Osteocyte (in vitro differentiated cells): ENCODE measurements around the gene TECPR1. TPM values are rescaled to one million over a fixed set of nuclear protein-coding genes. Genes with fewer than 3 reads are reported as not detected.
A peak's percentile ranks its signal among the peaks of the same experiment; 100 is the strongest.
"Not testable (repeated sequence)": the region's sequence is repeated elsewhere in the genome, so short reads cannot be mapped to it uniquely, and the experiment has no call there.

ENCODE experiments used
- DNase-seq: peaks from one replicate; pipeline ENCODE4 v3.0.0; 2021; ENCODE audit warnings: mixed read lengths; ENCODE audit not compliant: unreplicated experiment; ENCODE audit errors: extremely low spot score
- H3K27ac Mint-ChIP-seq: one replicate; pipeline ENCODE4 v1.8.0; 2021; ENCODE audit warnings: mild to moderate bottlenecking, mixed read lengths; ENCODE audit not compliant: unreplicated experiment
- H3K27me3 Mint-ChIP-seq: one replicate; pipeline ENCODE4 v1.8.0; 2021; ENCODE audit warnings: mixed read lengths; ENCODE audit not compliant: unreplicated experiment
- H3K36me3 Mint-ChIP-seq: one replicate; pipeline ENCODE4 v1.8.0; 2021; ENCODE audit warnings: mixed read lengths; ENCODE audit not compliant: unreplicated experiment
- H3K4me1 Mint-ChIP-seq: one replicate; pipeline ENCODE4 v1.8.0; 2021; ENCODE audit warnings: mixed read lengths; ENCODE audit not compliant: unreplicated experiment
- H3K4me3 Mint-ChIP-seq: one replicate; pipeline ENCODE4 v1.8.0; 2021; ENCODE audit warnings: mild to moderate bottlenecking, moderate library complexity, mixed read lengths; ENCODE audit not compliant: unreplicated experiment
- H3K9me3 Mint-ChIP-seq: one replicate; pipeline ENCODE4 v1.8.0; 2021; ENCODE audit warnings: mixed read lengths; ENCODE audit not compliant: unreplicated experiment
- total RNA-seq: library from RNA; stranded (reverse); gene quantifications from 2 replicates; pipeline ENCODE4 v1.2.1, GENCODE V29; 2021
- TF ChIP-seq, protein P1 (sequence below): fragments of 200-600 bp; sonication (generic); IDR thresholded peaks from 2 replicates; pipeline ENCODE4 v1.5.0; 2021; ENCODE audit warnings: antibody characterized with exemption, mild to moderate bottlenecking, moderate library complexity

TECPR1 gene
- total RNA-seq, 1 donor from 2014 or later: 33.6 TPM

DNA sequence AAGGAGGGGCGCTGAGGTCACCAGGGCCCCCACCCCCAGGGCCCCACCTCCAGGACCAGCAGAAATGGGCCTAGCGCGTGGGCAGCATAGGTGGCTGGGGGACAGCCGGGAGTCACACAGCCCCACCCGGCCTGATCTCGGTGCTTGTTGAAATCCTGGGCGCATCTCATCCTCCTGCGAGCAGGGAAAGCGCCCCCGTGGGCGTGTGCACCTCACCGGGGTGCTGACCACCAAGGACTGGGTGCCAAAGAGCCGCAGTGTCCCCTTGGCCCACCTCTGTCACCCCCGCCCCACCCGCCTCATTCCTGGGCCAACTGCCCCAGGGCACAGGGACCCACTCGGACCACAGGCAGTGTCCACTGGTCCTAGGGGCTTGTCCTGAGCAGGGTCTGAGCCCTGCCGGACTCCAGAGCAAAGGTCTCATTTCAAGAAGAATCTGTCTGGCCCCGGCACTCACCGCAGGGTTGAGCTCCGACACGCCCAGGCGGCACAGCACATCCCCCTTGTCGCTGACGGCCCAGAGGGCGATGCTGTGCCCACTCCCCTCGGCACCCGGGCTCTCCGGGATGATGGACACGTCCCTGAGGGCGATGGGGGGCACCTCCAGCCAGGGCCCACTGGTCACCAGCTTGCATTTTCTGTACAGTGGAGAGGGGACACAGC, 29.4 kb downstream of the TECPR1 start:
- no peak overlapping the region for H3K27ac Mint-ChIP-seq
- no peaks in the 10 kb centered on the region for H3K27me3 Mint-ChIP-seq
- DNase-seq: no peak
- H3K9me3 Mint-ChIP-seq: peaks cover 7% of the 10 kb centered on the region
- TF ChIP-seq, protein P1, sequence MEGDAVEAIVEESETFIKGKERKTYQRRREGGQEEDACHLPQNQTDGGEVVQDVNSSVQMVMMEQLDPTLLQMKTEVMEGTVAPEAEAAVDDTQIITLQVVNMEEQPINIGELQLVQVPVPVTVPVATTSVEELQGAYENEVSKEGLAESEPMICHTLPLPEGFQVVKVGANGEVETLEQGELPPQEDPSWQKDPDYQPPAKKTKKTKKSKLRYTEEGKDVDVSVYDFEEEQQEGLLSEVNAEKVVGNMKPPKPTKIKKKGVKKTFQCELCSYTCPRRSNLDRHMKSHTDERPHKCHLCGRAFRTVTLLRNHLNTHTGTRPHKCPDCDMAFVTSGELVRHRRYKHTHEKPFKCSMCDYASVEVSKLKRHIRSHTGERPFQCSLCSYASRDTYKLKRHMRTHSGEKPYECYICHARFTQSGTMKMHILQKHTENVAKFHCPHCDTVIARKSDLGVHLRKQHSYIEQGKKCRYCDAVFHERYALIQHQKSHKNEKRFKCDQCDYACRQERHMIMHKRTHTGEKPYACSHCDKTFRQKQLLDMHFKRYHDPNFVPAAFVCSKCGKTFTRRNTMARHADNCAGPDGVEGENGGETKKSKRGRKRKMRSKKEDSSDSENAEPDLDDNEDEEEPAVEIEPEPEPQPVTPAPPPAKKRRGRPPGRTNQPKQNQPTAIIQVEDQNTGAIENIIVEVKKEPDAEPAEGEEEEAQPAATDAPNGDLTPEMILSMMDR: no peak
- no peak overlapping the region for H3K4me3 Mint-ChIP-seq
- H3K4me1 Mint-ChIP-seq: peaks cover 14% of the 10 kb centered on the region
- peaks cover 20% of the 10 kb centered on the region for H3K36me3 Mint-ChIP-seq

DNA sequence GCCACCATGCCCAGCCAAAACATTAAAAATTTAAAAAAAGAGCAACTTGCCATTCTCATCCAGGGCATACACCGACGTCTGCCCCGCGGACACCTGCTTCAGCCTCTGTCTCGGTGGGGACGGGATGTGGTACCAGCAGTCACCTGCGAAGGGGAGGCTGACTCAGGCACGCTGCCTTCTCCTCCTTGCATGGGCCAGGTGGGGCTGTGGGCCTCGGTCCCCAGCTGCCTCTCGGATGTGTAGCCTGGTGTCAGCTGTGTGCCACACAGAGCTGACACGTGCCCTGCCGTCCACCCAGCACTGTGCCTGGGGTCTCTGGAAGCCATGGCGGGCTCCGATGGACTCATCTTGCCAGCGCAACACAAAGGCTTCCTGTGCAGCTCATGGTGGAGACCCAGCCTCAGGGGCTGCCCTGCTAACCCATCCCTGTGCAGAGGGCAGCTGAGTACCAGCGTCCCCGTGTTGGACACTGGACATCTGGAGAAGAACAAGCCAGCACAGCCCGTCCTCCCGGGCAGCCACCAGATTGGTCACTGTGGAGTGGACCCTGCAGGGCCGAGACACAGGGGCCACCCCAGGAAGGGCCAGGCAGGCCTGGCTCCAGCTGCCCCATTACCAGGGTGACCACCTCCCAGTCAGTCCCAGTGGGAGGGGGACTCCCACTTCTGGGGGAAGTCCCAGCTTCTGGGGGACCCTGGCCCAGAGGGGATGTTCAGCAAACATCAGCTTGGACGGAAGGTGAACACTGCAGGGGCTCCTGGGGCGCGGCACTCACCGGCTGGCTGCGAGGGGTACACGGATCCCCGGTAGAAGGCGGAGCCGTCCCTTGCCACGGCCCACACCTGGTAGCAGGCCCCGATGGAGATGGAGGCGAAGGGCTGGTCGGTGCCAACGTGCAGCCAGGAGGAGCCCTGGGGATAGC, 30.2 kb downstream of the TECPR1 start:
- H3K27ac Mint-ChIP-seq: no peak overlapping the region
- H3K36me3 Mint-ChIP-seq: peaks cover 20% of the 10 kb centered on the region
- H3K4me3 Mint-ChIP-seq: no peak overlapping the region
- TF ChIP-seq, protein P1: no peak
- no peaks in the 10 kb centered on the region for H3K27me3 Mint-ChIP-seq
- peaks cover 14% of the 10 kb centered on the region for H3K4me1 Mint-ChIP-seq
- DNase-seq: no peak
- H3K9me3 Mint-ChIP-seq: peaks cover 7% of the 10 kb centered on the region

DNA sequence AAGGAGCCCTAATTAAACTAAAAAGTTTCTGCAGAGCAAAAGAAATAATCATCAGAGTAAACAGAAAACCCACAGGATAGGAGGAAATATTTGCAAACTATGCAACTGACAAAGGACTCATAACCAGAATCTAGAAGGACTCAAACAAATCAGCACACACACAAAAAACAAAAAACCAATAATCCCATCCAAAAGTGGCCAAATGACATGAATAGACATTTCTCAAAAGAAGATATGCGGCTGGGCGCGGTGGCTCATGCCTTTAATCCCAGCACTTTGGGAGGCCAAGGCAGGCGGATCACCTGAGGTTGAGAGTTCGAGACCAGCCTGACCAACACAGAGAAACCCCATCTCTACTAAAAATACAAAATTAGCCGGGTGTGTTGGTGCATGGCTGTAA, 32.6 kb downstream of the TECPR1 start:
- Mint-ChIP-seq H3K27ac (peak overlapping the region; percentile 69), H3K36me3 (peaks cover 22% of the 10 kb centered on the region), H3K4me1 (peaks cover 14% of the 10 kb centered on the region)
- not testable (repeated sequence) for H3K27me3 Mint-ChIP-seq, H3K4me3 Mint-ChIP-seq, DNase-seq, H3K9me3 Mint-ChIP-seq

DNA sequence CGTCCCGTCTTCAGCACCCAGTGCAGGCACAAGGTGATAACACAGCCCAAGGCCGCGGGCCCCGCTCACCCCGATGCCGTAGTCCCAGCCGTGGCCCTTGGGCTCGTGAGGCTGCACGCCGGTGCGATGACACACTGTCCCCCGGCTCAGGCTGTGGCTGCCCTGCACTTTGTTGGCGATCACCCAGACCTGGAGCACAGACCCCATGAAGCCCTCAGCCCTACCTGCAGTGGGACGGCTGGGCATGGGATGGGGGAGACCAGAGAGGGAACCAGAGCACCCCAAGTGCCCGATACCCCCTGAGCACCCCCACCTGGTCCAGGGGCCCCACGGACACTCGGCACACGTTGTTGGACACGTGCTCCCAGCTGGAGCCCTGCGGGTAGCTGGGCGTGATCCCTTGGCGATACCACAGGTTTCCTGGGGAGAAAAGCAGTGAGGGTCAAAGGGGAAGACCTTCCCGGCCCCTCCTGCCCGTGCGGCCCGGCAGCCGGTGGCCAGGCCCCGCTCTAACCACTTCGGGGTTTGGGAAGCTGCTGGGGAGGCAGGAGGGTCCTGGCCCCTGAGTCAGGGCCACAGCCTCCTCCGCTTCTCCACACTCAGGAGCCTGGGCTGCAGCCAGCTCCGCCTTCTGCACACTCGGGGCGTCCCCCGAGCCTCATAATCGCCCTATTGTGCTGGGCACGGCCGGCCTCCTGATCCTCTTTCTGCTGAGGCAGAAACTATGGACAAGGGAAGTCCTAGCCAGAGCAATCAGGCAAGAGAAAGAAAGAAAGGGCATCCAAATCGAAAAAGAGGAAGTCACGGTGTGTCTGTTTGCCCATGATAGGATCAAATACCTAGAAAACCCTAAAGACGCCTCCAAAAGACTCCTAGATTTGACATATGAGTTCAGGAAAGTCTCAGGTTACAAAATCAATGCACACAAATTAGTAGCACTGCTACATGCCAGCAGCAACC, 34.1 kb downstream of the TECPR1 start:
- Mint-ChIP-seq H3K4me1 (peaks cover 14% of the 10 kb centered on the region), H3K4me3 (no peak overlapping the region), H3K36me3 (peaks cover 22% of the 10 kb centered on the region), H3K27me3 (no peaks in the 10 kb centered on the region), H3K27ac (no peak overlapping the region), H3K9me3 (peaks cover 7% of the 10 kb centered on the region)
- DNase-seq: no peak
- TF ChIP-seq, protein P1: no peak

DNA sequence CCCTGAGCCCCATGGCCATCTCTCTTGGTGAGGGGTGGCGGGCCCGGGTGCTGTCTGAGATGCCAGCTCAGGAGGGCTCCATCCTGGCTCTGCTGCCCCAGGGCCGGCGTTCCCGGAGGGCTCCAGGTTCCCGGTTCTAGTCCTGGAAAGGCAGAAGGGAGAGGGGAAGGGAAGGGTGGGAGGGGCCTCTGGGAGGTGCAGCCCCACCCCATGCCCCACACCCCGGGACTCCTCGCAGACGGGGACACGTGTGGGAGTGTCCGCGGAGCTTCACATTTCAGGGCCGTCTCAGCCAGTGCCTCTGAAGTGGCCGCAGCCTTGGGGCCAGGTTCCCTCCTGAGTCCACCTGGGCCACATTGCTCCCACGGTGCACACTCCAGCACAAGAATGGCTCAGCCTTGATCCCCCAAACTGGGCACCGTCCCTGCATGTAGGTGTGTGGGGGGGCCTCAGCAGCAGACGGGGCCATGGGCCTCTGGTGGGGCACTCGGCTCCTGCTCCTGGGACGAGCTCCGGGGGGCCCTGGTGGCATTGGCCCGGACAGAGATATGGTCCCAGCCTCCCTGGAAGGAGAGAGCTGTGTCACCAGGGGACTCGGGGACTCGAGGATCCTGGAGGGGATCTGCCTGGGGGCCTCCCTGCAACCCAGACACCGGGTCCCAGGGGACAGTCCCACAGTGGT, 35.0 kb downstream of the TECPR1 start:
- DNase-seq: no peak
- Mint-ChIP-seq H3K36me3 (peaks cover 22% of the 10 kb centered on the region), H3K27ac (no peak overlapping the region), H3K9me3 (peaks cover 7% of the 10 kb centered on the region), H3K4me3 (no peak overlapping the region), H3K4me1 (peaks cover 14% of the 10 kb centered on the region), H3K27me3 (no peaks in the 10 kb centered on the region)
- TF ChIP-seq, protein P1: no peak
